ENCODE data around the gene WDR7.
A peak's percentile ranks its signal among the peaks of the same experiment; 100 is the strongest.

Gene WDR7

GRCh38 chr18:56637176-56637575 is 14.0 kb upstream of the WDR7 start:
- TF ChIP-seq, protein P1, sequence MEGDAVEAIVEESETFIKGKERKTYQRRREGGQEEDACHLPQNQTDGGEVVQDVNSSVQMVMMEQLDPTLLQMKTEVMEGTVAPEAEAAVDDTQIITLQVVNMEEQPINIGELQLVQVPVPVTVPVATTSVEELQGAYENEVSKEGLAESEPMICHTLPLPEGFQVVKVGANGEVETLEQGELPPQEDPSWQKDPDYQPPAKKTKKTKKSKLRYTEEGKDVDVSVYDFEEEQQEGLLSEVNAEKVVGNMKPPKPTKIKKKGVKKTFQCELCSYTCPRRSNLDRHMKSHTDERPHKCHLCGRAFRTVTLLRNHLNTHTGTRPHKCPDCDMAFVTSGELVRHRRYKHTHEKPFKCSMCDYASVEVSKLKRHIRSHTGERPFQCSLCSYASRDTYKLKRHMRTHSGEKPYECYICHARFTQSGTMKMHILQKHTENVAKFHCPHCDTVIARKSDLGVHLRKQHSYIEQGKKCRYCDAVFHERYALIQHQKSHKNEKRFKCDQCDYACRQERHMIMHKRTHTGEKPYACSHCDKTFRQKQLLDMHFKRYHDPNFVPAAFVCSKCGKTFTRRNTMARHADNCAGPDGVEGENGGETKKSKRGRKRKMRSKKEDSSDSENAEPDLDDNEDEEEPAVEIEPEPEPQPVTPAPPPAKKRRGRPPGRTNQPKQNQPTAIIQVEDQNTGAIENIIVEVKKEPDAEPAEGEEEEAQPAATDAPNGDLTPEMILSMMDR (IDR thresholded peaks at IDR 0.05; ENCODE audit: low read length) = no peak
- TF ChIP-seq EZH2 (IDR thresholded peaks at IDR 0.05; ENCODE audit: borderline replicate concordance, low read length) = no peak
- Histone ChIP-seq H3K4me1 (ENCODE audit: insufficient read depth, low read length, severe bottlenecking) (peaks cover 28% of the 10 kb centered on the region), H3K4me3 (ENCODE audit: low read depth, low read length, poor library complexity, severe bottlenecking) (peak overlapping the region; percentile 91), H3K4me2 (ENCODE audit: low read length) (peak overlapping the region; percentile 79), H3F3A (ENCODE audit: insufficient read depth, low read length) (no peaks in the 10 kb centered on the region), H3K79me2 (ENCODE audit: insufficient read depth, low read length) (peaks cover 56% of the 10 kb centered on the region), H3K9me3 (ENCODE audit: low read length) (no peaks in the 10 kb centered on the region), H2AFZ (ENCODE audit: low read length) (no peak overlapping the region), H3K9me2 (ENCODE audit: low read depth, low read length) (no peaks in the 10 kb centered on the region), H4K20me1 (ENCODE audit: insufficient read depth, low read length) (no peaks in the 10 kb centered on the region; the same call in 1 of the 2 replicates), H3K36me3 (ENCODE audit: insufficient read depth, low read length) (peaks cover 31% of the 10 kb centered on the region), H3K27me3 (ENCODE audit: insufficient read depth, low read length) (no peaks in the 10 kb centered on the region), H3K9ac (ENCODE audit: low read length) (peak overlapping the region; percentile 93), H3K27ac (ENCODE audit: low read depth, low read length, poor library complexity, severe bottlenecking) (no peak overlapping the region)

DNA sequence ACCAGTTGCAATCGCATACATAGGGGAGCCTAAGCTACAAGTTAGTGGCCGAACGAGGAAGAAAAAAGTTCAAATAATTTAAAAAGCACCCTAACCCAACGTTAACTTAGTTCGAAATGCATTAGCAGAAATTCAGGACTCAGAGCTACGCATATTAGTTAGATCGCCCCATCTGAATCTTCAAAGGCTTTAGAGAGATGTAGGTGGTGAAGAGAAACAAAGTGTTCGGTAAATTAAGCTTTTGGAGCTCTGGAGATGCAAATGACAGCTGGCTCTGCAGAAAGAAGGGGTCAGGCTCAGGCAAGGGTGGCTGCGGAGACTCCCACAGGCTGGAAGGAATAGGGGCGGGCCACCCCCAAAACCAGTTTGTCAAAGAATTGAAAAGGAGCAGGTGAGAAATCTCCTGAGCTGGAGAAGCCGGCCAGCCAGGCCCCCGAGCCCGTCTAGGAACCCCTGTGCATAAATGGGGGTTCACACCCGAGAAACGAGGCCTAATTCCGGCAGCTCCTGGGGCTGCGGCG is 13.4 kb upstream of the WDR7 start:
- TF ChIP-seq, protein P1 (IDR thresholded peaks at IDR 0.05; ENCODE audit: low read length) = no peak
- no peak for TF ChIP-seq EZH2 (IDR thresholded peaks at IDR 0.05; ENCODE audit: borderline replicate concordance, low read length)
- Histone ChIP-seq H2AFZ (ENCODE audit: low read length) (no peak overlapping the region), H3K9ac (ENCODE audit: low read length) (peak overlapping the region; percentile 93), H3K4me1 (ENCODE audit: insufficient read depth, low read length, severe bottlenecking) (peaks cover 28% of the 10 kb centered on the region), H3K9me2 (ENCODE audit: low read depth, low read length) (no peaks in the 10 kb centered on the region), H3K79me2 (ENCODE audit: insufficient read depth, low read length) (peaks cover 50% of the 10 kb centered on the region), H3K36me3 (ENCODE audit: insufficient read depth, low read length) (peaks cover 25% of the 10 kb centered on the region), H3F3A (ENCODE audit: insufficient read depth, low read length) (no peaks in the 10 kb centered on the region), H4K20me1 (ENCODE audit: insufficient read depth, low read length) (no peaks in the 10 kb centered on the region), H3K9me3 (ENCODE audit: low read length) (no peaks in the 10 kb centered on the region), H3K4me3 (ENCODE audit: low read depth, low read length, poor library complexity, severe bottlenecking) (peak overlapping the region; percentile 91), H3K27me3 (ENCODE audit: insufficient read depth, low read length) (no peaks in the 10 kb centered on the region), H3K4me2 (ENCODE audit: low read length) (peak overlapping the region; percentile 79), H3K27ac (ENCODE audit: low read depth, low read length, poor library complexity, severe bottlenecking) (peak overlapping the region; percentile 56)

GRCh38 chr18:56638232-56639103 is 12.7 kb upstream of the WDR7 start, which contains the start of gene TXNL1:
TSS of gene TXNL1 (minus strand) at chr18:56638592. CDS start at chr18:56638440, 152 bp downstream.
- Histone ChIP-seq H3K4me3 (ENCODE audit: low read depth, low read length, poor library complexity, severe bottlenecking) (peak within 1 kb of the TSS; percentile 91), H3K9me2 (ENCODE audit: low read depth, low read length) (no peaks in the 10 kb centered on the region), H3K4me2 (ENCODE audit: low read length) (peak within 1 kb of the TSS; percentile 92), H3K9ac (ENCODE audit: low read length) (peak within 1 kb of the TSS; percentile 93), H3K79me2 (ENCODE audit: insufficient read depth, low read length) (peaks cover 47% of the 10 kb centered on the region), H4K20me1 (ENCODE audit: insufficient read depth, low read length) (no peaks in the 10 kb centered on the region), H3K27ac (ENCODE audit: low read depth, low read length, poor library complexity, severe bottlenecking) (peak within 1 kb of the TSS; percentile 68), H3F3A (ENCODE audit: insufficient read depth, low read length) (no peaks in the 10 kb centered on the region), H3K27me3 (ENCODE audit: insufficient read depth, low read length) (no peaks in the 10 kb centered on the region), H2AFZ (ENCODE audit: low read length) (0 out of 2 replicates have a peak within 1 kb of the TSS, but pooled peaks have one; percentile 36), H3K4me1 (ENCODE audit: insufficient read depth, low read length, severe bottlenecking) (peaks cover 28% of the 10 kb centered on the region), H3K36me3 (ENCODE audit: insufficient read depth, low read length) (peaks cover 21% of the 10 kb centered on the region), H3K9me3 (ENCODE audit: low read length) (no peaks in the 10 kb centered on the region)
- TF ChIP-seq, protein P1 (IDR thresholded peaks at IDR 0.05; ENCODE audit: low read length) = no peak
- TF ChIP-seq EZH2 (IDR thresholded peaks at IDR 0.05; ENCODE audit: borderline replicate concordance, low read length) = no peak

Data from OCI-LY1 (cell line).